Upper lobe of left lung (tissue), 6 donors: ENCODE measurements around the gene FYN. TPM values are rescaled to one million over a fixed set of nuclear protein-coding genes. Genes with fewer than 3 reads are reported as not detected.

Experiments used
- ATAC-seq, 2 donors: fragments of 200-7000 bp; cut with Tn5 transposase; one replicate each; pipeline ENCODE4 v1.9.1; 2022; ENCODE audit warnings: mild to moderate bottlenecking in 2 of 2, moderate library complexity in 2 of 2; ENCODE audit not compliant: low FRiP score in 2 of 2
- DNase-seq, 2 donors: peaks; one replicate each; pipeline ENCODE4 v3.0.0-alpha.2; 2019 to 2020
- H3K27ac ChIP-seq, 4 donors: fragments of 200-600 bp; sonication (generic); one replicate each; pipeline ENCODE4 v1.5.1; 2016 to 2019
- H3K27me3 ChIP-seq, 4 donors: fragments of 200-600 bp; sonication (generic); one replicate each; pipeline ENCODE4 v1.5.1; 2017 to 2019
- H3K36me3 ChIP-seq, 4 donors: fragments of 200-600 bp; sonication (generic); one replicate each; pipeline ENCODE4 v1.5.1; 2016 to 2019
- H3K4me1 ChIP-seq, 4 donors: fragments of 200-600 bp; sonication (generic); one replicate each; pipeline ENCODE4 v1.5.1; 2018 to 2019
- H3K4me3 ChIP-seq, 4 donors: fragments of 200-600 bp; sonication (generic); one replicate each; pipeline ENCODE4 v1.5.1; 2017 to 2019; ENCODE audit warnings: mild to moderate bottlenecking in 2 of 4, moderate library complexity in 1 of 4
- H3K9me3 ChIP-seq, 4 donors: fragments of 200-600 bp; sonication (generic); one replicate each; pipeline ENCODE4 v1.5.1; 2018 to 2019
- CTCF ChIP-seq, 6 experiments: fragments of 450-650 bp in 4 of 6; fragments of 200-600 bp in 2 of 6; sonication (generic) in 2 of 6; IDR thresholded peaks; one replicate each; pipeline ENCODE4 v1.5.1; 2016 to 2019; ENCODE audit warnings: antibody characterized with exemption in 6 of 6
- EP300 ChIP-seq, 4 donors: sonication (generic); formaldehyde crosslinking; IDR thresholded peaks; one replicate each; pipeline ENCODE4 v1.5.1; 2017; ENCODE audit warnings: antibody characterized with exemption in 4 of 4, control low read depth in 2 of 4
- POLR2A ChIP-seq, 4 donors: fragments of 450-650 bp; IDR thresholded peaks; one replicate each; pipeline ENCODE4 v1.5.1; 2016 to 2017; ENCODE audit warnings: antibody characterized with exemption in 4 of 4, mild to moderate bottlenecking in 2 of 4
- POLR2AphosphoS5 ChIP-seq, 2 donors: sonication (generic); formaldehyde crosslinking; IDR thresholded peaks; one replicate each; pipeline ENCODE4 v1.5.1; 2017; ENCODE audit warnings: antibody characterized with exemption in 2 of 2
- WGBS, 2 donors: methylation state at CpG; one replicate each; pipeline ENCODE4 v1.1.5; 2017 to 2018; 5-methylcytosine and 5-hydroxymethylcytosine counted together
- total RNA-seq, 6 donors: library from RNA; depleted of rRNA in 4 of 6; stranded (reverse); fragments of >200 nt in 4 of 6; gene quantifications; one replicate each; pipeline versions ENCODE4 v1.1.0 to v1.2.1, GENCODE V29; 2016 to 2021
- donor health status: DM: no; HTN: no; CAD: no; lungs with moderate emphysema.
- donor health status: DM: no; HTN: yes; CAD: no; lungs with severe emphysema.

Gene FYN
- total RNA-seq, 6 donors from 2014 or later = 69.1 to 181 (median 113) TPM

- TF ChIP-seq EP300 (IDR thresholded peaks at IDR 0.05) (no peak), POLR2A (IDR thresholded peaks at IDR 0.05) (no peak), POLR2AphosphoS5 (IDR thresholded peaks at IDR 0.05) (no peak), CTCF (IDR thresholded peaks at IDR 0.05) (no peak)
- no peaks in the 10 kb centered on the region for H3K9me3 ChIP-seq
- no peak overlapping the region for H3K4me3 ChIP-seq
- DNase-seq (no peak), ATAC-seq (no peak)
- 93 to 96% methylated on average over 3 of the region's 3 CpGs for WGBS, 2 donors
- H3K36me3 ChIP-seq = peaks cover 0 to 12% (median 0%) of the 10 kb centered on the region in 4 donors
- H3K27ac ChIP-seq = no peak overlapping the region
- peaks cover 13 to 23% (median 20%) of the 10 kb centered on the region in 4 donors for H3K4me1 ChIP-seq
- no peaks in the 10 kb centered on the region for H3K27me3 ChIP-seq
Observed at GRCh38 chr6:111660531-111660930, 212.7 kb downstream of the FYN start.

- Histone ChIP-seq H3K27ac (no peak overlapping the region), H3K27me3 (no peaks in the 10 kb centered on the region)
- no peak for ATAC-seq
Observed at GRCh38 chr6:111658462-111659154, 214.6 kb downstream of the FYN start.

GRCh38 chr6:111657146-111657545 lies 216.1 kb downstream of the FYN start:
- Histone ChIP-seq H3K4me1 (peaks cover 0 to 12% (median 8%) of the 10 kb centered on the region in 4 donors), H3K9me3 (no peaks in the 10 kb centered on the region), H3K4me3 (no peak overlapping the region), H3K36me3 (peaks cover 0 to 12% (median 0%) of the 10 kb centered on the region in 4 donors), H3K27ac (peak overlapping the region in 1 of 4 donors; percentile 35), H3K27me3 (no peaks in the 10 kb centered on the region)
- ATAC-seq = peak in 1 of 2 donors; percentile 62
- 50 to 59% methylated on average over 1 of the region's 1 CpG for WGBS, 2 donors
- TF ChIP-seq POLR2A (IDR thresholded peaks at IDR 0.05) (no peak), EP300 (IDR thresholded peaks at IDR 0.05) (peak in 1 of 4 donors; percentile 44), CTCF (IDR thresholded peaks at IDR 0.05) (no peak), POLR2AphosphoS5 (IDR thresholded peaks at IDR 0.05) (no peak)
- no peak for DNase-seq

More at GRCh38 chr6:111658462-111659154, 214.6 kb downstream of the FYN start:
- H3K9me3 ChIP-seq = no peaks in the 10 kb centered on the region
- TF ChIP-seq POLR2A (IDR thresholded peaks at IDR 0.05) = no peak
- TF ChIP-seq EP300 (IDR thresholded peaks at IDR 0.05) = no peak
- TF ChIP-seq CTCF (IDR thresholded peaks at IDR 0.05) = no peak
- TF ChIP-seq POLR2AphosphoS5 (IDR thresholded peaks at IDR 0.05) = no peak
- no peak overlapping the region for H3K4me3 ChIP-seq
- WGBS, 2 donors = 63 to 75% methylated on average over 4 of the region's 4 CpGs
- DNase-seq = no peak
- peaks cover 0 to 12% (median 0%) of the 10 kb centered on the region in 4 donors for H3K36me3 ChIP-seq
- peaks cover 11 to 22% (median 18%) of the 10 kb centered on the region in 4 donors for H3K4me1 ChIP-seq

- no peak for DNase-seq
- no peak overlapping the region for H3K4me3 ChIP-seq
- H3K4me1 ChIP-seq = peaks cover 0 to 4% (median 0%) of the 10 kb centered on the region in 4 donors
- no peak for ATAC-seq
- H3K27me3 ChIP-seq = no peaks in the 10 kb centered on the region
- WGBS, 2 donors = 67 to 71% methylated on average over 2 of the region's 2 CpGs
- no peak for TF ChIP-seq POLR2A (IDR thresholded peaks at IDR 0.05)
- TF ChIP-seq POLR2AphosphoS5 (IDR thresholded peaks at IDR 0.05) = no peak
- TF ChIP-seq CTCF (IDR thresholded peaks at IDR 0.05) = no peak
- no peaks in the 10 kb centered on the region for H3K9me3 ChIP-seq
- peaks cover 0 to 6% (median 0%) of the 10 kb centered on the region in 4 donors for H3K36me3 ChIP-seq
- H3K27ac ChIP-seq = no peak overlapping the region
Observed at GRCh38 chr6:111653979-111654378, 219.3 kb downstream of the FYN start.

- no peak overlapping the region for H3K27ac ChIP-seq
- WGBS, 2 donors = 79 to 83% methylated on average over 1 of the region's 1 CpG
Observed at GRCh38 chr6:111653434-111653833, 219.8 kb downstream of the FYN start.

More at GRCh38 chr6:111653434-111653833, 219.8 kb downstream of the FYN start:
- H3K9me3 ChIP-seq = no peaks in the 10 kb centered on the region
- ATAC-seq (no peak), DNase-seq (no peak)
- H3K27me3 ChIP-seq = no peaks in the 10 kb centered on the region
- H3K36me3 ChIP-seq = peaks cover 0 to 3% (median 0%) of the 10 kb centered on the region in 4 donors
- H3K4me1 ChIP-seq = peaks cover 0 to 4% (median 0%) of the 10 kb centered on the region in 4 donors
- TF ChIP-seq POLR2A (IDR thresholded peaks at IDR 0.05) = no peak
- no peak for TF ChIP-seq POLR2AphosphoS5 (IDR thresholded peaks at IDR 0.05)
- TF ChIP-seq CTCF (IDR thresholded peaks at IDR 0.05) = no peak
- no peak for TF ChIP-seq EP300 (IDR thresholded peaks at IDR 0.05)
- H3K4me3 ChIP-seq = no peak overlapping the region
